LNCAP (cell line): ENCODE data around the gene PEBP1.

Experiments used
- TF ChIP-seq, protein P1 (sequence below): fragments of 450-650 bp; IDR thresholded peaks from 2 replicates; pipeline ENCODE4 v1.5.1; 2017; ENCODE audit warnings: mild to moderate bottlenecking

PEBP1 gene

DNA sequence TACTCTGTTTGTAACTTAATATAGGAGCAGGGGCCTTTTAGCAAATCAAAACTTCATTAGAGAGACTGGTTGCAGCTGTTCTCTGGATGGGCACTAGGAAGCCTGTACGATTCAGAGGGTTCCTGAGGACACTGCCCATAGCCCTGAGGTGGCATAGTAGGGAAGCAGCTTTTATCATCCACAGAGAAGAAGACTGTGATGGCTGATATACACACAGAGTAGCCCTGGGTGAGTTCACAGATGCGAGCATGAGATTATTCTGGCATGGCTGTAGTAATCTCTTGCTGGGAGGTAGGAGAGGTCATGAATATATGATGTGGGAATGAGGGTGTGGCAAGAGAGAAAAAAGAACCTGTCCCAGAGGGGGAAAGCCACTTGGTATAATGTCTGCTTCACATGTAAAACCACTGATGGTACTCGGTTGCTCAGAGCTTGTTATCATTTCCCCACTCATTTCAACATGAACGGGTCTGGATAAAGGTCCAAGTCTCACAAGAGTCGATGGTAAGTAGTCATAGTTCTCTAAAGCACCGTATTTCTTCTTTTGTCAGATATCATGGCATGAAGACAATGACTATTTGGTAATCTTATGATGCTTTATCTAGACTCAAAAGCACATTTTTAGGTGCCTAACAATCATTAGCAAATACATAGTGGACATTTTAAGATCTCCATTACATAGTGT is 52.0 kb downstream of the PEBP1 start:
- TF ChIP-seq, protein P1, sequence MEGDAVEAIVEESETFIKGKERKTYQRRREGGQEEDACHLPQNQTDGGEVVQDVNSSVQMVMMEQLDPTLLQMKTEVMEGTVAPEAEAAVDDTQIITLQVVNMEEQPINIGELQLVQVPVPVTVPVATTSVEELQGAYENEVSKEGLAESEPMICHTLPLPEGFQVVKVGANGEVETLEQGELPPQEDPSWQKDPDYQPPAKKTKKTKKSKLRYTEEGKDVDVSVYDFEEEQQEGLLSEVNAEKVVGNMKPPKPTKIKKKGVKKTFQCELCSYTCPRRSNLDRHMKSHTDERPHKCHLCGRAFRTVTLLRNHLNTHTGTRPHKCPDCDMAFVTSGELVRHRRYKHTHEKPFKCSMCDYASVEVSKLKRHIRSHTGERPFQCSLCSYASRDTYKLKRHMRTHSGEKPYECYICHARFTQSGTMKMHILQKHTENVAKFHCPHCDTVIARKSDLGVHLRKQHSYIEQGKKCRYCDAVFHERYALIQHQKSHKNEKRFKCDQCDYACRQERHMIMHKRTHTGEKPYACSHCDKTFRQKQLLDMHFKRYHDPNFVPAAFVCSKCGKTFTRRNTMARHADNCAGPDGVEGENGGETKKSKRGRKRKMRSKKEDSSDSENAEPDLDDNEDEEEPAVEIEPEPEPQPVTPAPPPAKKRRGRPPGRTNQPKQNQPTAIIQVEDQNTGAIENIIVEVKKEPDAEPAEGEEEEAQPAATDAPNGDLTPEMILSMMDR: no peak

DNA sequence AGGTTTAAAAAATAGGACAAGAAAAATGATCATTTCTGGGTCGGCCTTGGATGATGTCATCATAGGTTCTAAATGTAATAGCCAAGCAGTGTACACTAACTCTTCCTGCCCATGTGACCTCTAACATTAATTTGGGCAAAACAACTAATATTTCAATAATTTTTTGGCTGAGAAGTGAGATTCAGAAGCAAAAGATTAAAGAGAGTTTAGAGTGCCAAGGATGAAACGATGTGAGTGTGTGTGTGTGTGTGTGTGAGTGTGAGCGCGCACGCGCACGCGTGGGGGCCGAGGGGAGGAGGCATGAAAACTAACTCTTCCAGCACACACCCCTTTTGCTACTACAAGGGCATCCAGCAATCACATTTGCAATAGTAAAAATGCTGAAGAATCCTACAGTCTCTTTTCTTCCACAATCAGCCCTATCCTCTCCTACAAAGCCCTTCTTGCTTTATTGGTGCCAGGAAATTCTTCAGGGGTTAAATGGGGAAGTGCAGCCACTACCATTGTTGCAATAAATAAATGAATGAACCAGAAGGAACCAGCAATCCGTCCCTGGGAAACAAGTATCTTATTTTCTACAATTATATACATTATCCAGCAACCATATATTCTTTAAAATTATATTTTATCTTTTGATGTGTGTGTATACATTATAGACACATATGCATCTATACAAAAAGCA is 52.9 kb downstream of the PEBP1 start:
- TF ChIP-seq, protein P1: no peak

DNA sequence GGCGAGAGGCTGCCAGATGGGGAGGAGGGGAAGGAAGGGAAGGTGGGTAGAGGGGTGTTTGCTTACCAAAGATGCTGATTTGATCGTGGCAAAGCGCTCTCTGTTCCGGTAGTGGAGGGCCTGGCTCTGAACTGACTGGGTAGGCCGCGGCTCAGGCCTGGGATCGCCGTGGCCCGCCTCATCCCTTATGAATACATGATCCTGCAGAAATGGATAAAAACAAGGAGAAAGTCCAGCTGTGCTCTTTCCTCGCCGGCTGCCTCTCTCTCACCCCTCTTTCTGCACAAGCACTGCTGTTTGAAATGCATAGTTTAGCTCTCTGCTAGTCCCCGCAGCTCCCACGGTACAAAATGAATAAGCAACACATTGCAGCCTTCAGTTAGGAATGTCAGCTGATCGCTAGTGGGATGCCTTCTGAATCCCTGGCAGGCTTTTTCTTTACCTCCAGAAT is 53.8 kb downstream of the PEBP1 start:
- TF ChIP-seq, protein P1: no peak

DNA sequence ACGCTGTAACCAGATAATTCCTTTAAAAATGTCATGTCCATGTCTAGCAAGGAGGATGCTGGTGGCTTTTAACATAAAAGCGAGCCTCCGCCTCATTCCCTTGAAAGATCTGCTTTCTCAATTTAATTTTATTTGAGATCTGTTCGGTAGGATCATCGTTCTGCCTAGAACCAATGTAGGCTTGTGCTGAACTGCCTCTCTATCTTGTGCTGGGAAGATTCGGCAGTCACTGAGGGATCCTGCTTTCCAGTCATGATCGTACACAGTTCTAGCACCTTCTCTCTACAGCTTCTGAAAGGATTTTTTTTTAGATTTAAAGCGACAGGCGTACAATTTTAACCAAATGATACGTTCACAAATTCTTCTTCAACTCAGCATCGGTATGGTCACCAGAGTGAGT is 54.3 kb downstream of the PEBP1 start:
- TF ChIP-seq, protein P1: no peak

DNA sequence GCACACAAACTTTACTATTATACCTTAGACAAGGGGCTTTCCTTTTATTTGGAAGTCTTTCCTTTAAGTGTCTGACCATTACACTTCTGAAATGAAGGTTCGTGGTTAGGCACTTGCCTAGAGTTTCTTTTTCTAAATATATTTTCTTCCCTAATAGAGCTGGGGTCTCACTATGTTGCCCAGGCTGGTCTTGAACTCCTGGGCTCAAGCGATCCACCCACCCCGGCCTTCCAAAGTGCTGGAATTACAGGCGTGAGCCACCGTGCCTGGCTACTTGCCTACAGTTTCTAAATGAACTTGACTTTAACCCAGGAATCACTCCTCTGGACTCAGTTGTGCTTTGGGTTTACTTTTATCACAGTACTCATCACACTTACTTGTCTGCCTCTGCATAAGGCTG is 57.6 kb downstream of the PEBP1 start:
- TF ChIP-seq, protein P1: no peak

DNA sequence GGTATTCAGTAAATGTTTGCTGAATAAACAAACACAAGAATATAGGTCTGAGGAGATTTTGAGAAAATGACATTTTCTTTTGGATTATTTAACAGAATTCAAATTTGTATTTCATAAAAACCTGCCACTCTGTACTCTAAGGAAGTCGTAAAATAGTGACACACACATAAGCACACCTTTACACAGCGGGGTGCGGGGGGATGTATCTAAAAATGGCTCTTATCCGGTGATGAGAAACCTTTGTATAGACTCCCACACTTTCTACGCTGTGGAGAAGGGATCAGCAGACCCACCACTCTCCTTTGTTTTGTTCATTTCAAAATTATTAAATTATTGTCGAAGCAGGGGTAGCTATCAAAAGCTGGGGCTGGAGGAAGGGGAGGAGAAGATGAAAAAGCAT is 58.0 kb downstream of the PEBP1 start:
- TF ChIP-seq, protein P1: no peak
